Measurements from ENCODE around the gene ZMIZ1. TPM values are rescaled to one million over a fixed set of nuclear protein-coding genes. Genes with fewer than 3 reads are reported as not detected.

Gene ZMIZ1, protein sequence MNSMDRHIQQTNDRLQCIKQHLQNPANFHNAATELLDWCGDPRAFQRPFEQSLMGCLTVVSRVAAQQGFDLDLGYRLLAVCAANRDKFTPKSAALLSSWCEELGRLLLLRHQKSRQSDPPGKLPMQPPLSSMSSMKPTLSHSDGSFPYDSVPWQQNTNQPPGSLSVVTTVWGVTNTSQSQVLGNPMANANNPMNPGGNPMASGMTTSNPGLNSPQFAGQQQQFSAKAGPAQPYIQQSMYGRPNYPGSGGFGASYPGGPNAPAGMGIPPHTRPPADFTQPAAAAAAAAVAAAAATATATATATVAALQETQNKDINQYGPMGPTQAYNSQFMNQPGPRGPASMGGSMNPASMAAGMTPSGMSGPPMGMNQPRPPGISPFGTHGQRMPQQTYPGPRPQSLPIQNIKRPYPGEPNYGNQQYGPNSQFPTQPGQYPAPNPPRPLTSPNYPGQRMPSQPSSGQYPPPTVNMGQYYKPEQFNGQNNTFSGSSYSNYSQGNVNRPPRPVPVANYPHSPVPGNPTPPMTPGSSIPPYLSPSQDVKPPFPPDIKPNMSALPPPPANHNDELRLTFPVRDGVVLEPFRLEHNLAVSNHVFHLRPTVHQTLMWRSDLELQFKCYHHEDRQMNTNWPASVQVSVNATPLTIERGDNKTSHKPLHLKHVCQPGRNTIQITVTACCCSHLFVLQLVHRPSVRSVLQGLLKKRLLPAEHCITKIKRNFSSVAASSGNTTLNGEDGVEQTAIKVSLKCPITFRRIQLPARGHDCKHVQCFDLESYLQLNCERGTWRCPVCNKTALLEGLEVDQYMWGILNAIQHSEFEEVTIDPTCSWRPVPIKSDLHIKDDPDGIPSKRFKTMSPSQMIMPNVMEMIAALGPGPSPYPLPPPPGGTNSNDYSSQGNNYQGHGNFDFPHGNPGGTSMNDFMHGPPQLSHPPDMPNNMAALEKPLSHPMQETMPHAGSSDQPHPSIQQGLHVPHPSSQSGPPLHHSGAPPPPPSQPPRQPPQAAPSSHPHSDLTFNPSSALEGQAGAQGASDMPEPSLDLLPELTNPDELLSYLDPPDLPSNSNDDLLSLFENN
- 79.2 and 80.4 TPM in 2 replicates for total RNA-seq

- no peaks in the 10 kb centered on the region for H3K36me3 Mint-ChIP-seq (ENCODE audit: low read depth)
- peaks cover 29% of the 10 kb centered on the region for H3K4me1 Mint-ChIP-seq (ENCODE audit: low read depth)
- peak; percentile 81 for DNase-seq (ENCODE audit: low spot score)
- H3K4me3 Mint-ChIP-seq (ENCODE audit: low read depth) = peak within 1 kb of the TSS; percentile 86
- no peaks in the 10 kb centered on the region for H3K9me3 Mint-ChIP-seq
- peak within 1 kb of the TSS; percentile 80 for H3K27ac Mint-ChIP-seq
- intact Hi-C loops (cut with micrococcal nuclease) = loop anchor here (1.0 to 5.0 kb wide), 3 partner anchors 95 to 1036 kb away; partner anchors contain the start of gene RPS24
- H3K27me3 Mint-ChIP-seq (ENCODE audit: low read depth) = peaks cover 13% of the 10 kb centered on the region
Observed at GRCh38 chr10:79068562-79069324, at the start of gene ZMIZ1. TSS of gene ZMIZ1 (plus strand) at chr10:79068966. CDS start at chr10:79201633, 132,667 bp downstream.

GRCh38 chr10:79019441-79020014 is 49.2 kb upstream of the ZMIZ1 start:
- Mint-ChIP-seq H3K9me3 (no peaks in the 10 kb centered on the region), H3K27ac (no peak overlapping the region), H3K27me3 (ENCODE audit: low read depth) (peaks cover 3% of the 10 kb centered on the region), H3K36me3 (ENCODE audit: low read depth) (no peaks in the 10 kb centered on the region), H3K4me3 (ENCODE audit: low read depth) (no peak overlapping the region), H3K4me1 (ENCODE audit: low read depth) (no peaks in the 10 kb centered on the region)
- DNase-seq (ENCODE audit: low spot score) = no peak
- intact Hi-C loops (cut with micrococcal nuclease) = no loop called here

GRCh38 chr10:79020015-79020491 is 48.7 kb upstream of the ZMIZ1 start:
- Mint-ChIP-seq H3K4me1 (ENCODE audit: low read depth) (no peaks in the 10 kb centered on the region), H3K36me3 (ENCODE audit: low read depth) (no peaks in the 10 kb centered on the region), H3K27me3 (ENCODE audit: low read depth) (no peaks in the 10 kb centered on the region), H3K4me3 (ENCODE audit: low read depth) (no peak overlapping the region), H3K27ac (no peak overlapping the region), H3K9me3 (no peaks in the 10 kb centered on the region)
- intact Hi-C loops (cut with micrococcal nuclease) = no loop called here
- no peak for DNase-seq (ENCODE audit: low spot score)

DNA sequence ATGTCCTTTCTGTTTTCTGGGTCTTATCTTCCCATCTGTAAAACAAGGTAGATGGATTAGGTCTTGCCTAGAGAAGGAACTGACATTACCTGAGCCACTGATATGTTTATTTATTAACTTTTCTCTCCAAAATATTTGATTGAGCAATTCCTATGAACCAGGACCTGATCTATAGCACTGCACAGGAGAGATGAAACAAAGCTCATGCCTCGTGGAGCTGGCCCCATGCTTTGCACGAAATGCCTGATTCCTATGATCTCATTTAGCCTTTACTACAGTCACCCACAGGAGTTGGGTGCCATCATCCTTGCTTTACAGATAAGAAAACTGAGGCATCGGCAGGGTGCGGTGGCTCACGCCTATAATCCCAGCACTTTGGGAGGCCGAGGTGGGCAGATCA is 48.2 kb upstream of the ZMIZ1 start:
- no peaks in the 10 kb centered on the region for H3K27me3 Mint-ChIP-seq (ENCODE audit: low read depth)
- H3K9me3 Mint-ChIP-seq = no peaks in the 10 kb centered on the region
- H3K4me1 Mint-ChIP-seq (ENCODE audit: low read depth) = peaks cover 2% of the 10 kb centered on the region
- no peaks in the 10 kb centered on the region for H3K36me3 Mint-ChIP-seq (ENCODE audit: low read depth)
- no peak overlapping the region for H3K27ac Mint-ChIP-seq
- intact Hi-C loops (cut with micrococcal nuclease) = no loop called here
- H3K4me3 Mint-ChIP-seq (ENCODE audit: low read depth) = no peak overlapping the region
- DNase-seq (ENCODE audit: low spot score) = no peak

GRCh38 chr10:79021331-79021907 is 47.3 kb upstream of the ZMIZ1 start:
- no peak for DNase-seq (ENCODE audit: low spot score)
- peaks cover 5% of the 10 kb centered on the region for H3K4me1 Mint-ChIP-seq (ENCODE audit: low read depth)
- no peak overlapping the region for H3K27ac Mint-ChIP-seq
- no peaks in the 10 kb centered on the region for H3K36me3 Mint-ChIP-seq (ENCODE audit: low read depth)
- H3K27me3 Mint-ChIP-seq (ENCODE audit: low read depth) = no peaks in the 10 kb centered on the region
- H3K4me3 Mint-ChIP-seq (ENCODE audit: low read depth) = no peak overlapping the region
- no peaks in the 10 kb centered on the region for H3K9me3 Mint-ChIP-seq
- intact Hi-C loops (cut with micrococcal nuclease) = no loop called here

GRCh38 chr10:79021948-79022499 is 46.7 kb upstream of the ZMIZ1 start:
- DNase-seq (ENCODE audit: low spot score) = no peak
- no peaks in the 10 kb centered on the region for H3K36me3 Mint-ChIP-seq (ENCODE audit: low read depth)
- no peaks in the 10 kb centered on the region for H3K27me3 Mint-ChIP-seq (ENCODE audit: low read depth)
- no peaks in the 10 kb centered on the region for H3K9me3 Mint-ChIP-seq
- peaks cover 7% of the 10 kb centered on the region for H3K4me1 Mint-ChIP-seq (ENCODE audit: low read depth)
- H3K27ac Mint-ChIP-seq = no peak overlapping the region
- no peak overlapping the region for H3K4me3 Mint-ChIP-seq (ENCODE audit: low read depth)
- intact Hi-C loops (cut with micrococcal nuclease) = no loop called here

GRCh38 chr10:79022565-79023230 is 46.1 kb upstream of the ZMIZ1 start:
- DNase-seq (ENCODE audit: low spot score) = no peak
- Mint-ChIP-seq H3K9me3 (no peaks in the 10 kb centered on the region), H3K4me3 (ENCODE audit: low read depth) (peak overlapping the region; percentile 9), H3K4me1 (ENCODE audit: low read depth) (peaks cover 11% of the 10 kb centered on the region), H3K36me3 (ENCODE audit: low read depth) (no peaks in the 10 kb centered on the region), H3K27me3 (ENCODE audit: low read depth) (no peaks in the 10 kb centered on the region), H3K27ac (no peak overlapping the region)
- intact Hi-C loops (cut with micrococcal nuclease) = no loop called here

DNA sequence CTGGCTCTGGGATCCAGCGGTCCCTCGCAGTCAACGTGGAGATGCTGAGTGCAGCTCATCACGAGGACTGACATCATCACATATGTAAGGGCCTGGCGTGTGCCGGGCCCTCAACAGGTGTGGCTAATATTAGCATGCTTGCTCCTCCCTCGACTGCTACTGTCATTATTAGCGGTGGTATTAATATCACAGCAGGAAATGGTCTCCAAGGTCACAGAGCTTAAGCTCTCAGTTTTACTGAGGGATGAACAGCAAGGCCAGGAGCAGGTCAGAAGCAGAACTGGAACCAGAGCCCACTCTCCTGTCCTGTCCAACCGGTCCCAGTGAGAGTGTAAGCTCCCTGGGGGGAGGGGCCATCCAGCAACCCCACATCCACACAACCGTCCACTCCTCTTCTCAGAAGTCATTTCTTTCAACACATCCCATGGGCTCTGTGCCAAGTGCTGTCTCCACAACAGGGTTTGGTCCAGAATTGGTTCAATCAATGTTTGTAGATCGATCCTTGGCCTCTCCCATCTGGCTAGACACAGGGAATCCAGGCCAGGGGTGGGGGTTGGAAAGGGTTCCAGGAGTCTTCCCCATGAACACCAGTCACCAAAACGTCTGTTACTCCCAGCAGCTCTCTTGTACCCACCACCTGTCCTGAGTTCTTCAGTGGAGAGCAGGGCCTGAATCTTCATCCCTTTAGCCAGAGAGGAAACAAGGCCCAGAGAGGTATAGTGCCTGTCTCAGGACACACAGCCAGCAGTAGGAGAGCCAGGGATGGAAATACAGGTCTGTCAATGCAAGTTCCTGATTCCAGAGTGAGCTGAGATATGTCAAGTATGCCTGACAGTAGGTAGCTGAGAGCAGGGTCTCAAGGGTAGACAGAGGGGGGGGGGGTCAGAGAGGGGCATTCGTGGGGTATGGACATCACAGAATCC is 45.3 kb upstream of the ZMIZ1 start:
- Mint-ChIP-seq H3K4me1 (ENCODE audit: low read depth) (peaks cover 14% of the 10 kb centered on the region), H3K4me3 (ENCODE audit: low read depth) (no peak overlapping the region), H3K27ac (no peak overlapping the region), H3K27me3 (ENCODE audit: low read depth) (peaks cover 3% of the 10 kb centered on the region), H3K9me3 (no peaks in the 10 kb centered on the region), H3K36me3 (ENCODE audit: low read depth) (no peaks in the 10 kb centered on the region)
- intact Hi-C loops (cut with micrococcal nuclease) = no loop called here
- no peak for DNase-seq (ENCODE audit: low spot score)

DNA sequence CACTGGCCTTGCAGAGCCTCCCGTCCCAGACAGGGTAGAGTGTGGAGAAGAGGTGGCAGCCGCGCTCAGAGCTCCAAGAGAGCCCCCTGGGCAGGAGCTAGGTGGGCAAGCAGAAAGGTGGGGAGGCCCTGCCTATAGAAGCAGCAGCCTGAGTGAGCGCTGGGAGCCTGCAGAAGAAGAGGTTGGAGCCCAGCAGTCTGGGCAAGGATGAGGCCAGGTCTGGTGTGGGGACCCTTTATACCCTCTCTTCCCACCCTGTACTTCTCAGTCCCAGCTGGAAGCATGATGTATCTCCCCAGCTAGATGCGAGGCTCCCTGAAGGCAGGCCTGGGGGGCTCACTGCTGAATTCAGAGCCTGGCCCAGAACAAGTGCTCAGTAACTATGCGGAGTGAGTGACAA is 44.5 kb upstream of the ZMIZ1 start:
- intact Hi-C loops (cut with micrococcal nuclease) = no loop called here
- peaks cover 14% of the 10 kb centered on the region for H3K4me1 Mint-ChIP-seq (ENCODE audit: low read depth)
- H3K36me3 Mint-ChIP-seq (ENCODE audit: low read depth) = no peaks in the 10 kb centered on the region
- H3K27ac Mint-ChIP-seq = no peak overlapping the region
- no peak overlapping the region for H3K4me3 Mint-ChIP-seq (ENCODE audit: low read depth)
- no peak for DNase-seq (ENCODE audit: low spot score)
- peaks cover 3% of the 10 kb centered on the region for H3K27me3 Mint-ChIP-seq (ENCODE audit: low read depth)
- H3K9me3 Mint-ChIP-seq = no peaks in the 10 kb centered on the region

GRCh38 chr10:79024720-79025198 is 44.0 kb upstream of the ZMIZ1 start:
- Mint-ChIP-seq H3K36me3 (ENCODE audit: low read depth) (no peaks in the 10 kb centered on the region), H3K4me3 (ENCODE audit: low read depth) (no peak overlapping the region), H3K27me3 (ENCODE audit: low read depth) (peaks cover 3% of the 10 kb centered on the region), H3K27ac (no peak overlapping the region), H3K9me3 (no peaks in the 10 kb centered on the region), H3K4me1 (ENCODE audit: low read depth) (peaks cover 14% of the 10 kb centered on the region)
- intact Hi-C loops (cut with micrococcal nuclease) = no loop called here
- DNase-seq (ENCODE audit: low spot score) = no peak
